Colonic mucosa (tissue), 4 donors: ENCODE results near the gene OR52D1. TPM values are rescaled to one million over a fixed set of nuclear protein-coding genes. Genes with fewer than 3 reads are reported as not detected.

Experiments used
- DNase-seq: peaks from one replicate; pipeline ENCODE4 v3.0.0-alpha.2; 2020
- H3K27ac ChIP-seq: fragments of 200-600 bp; one replicate; pipeline ENCODE4 v1.8.0; 2021
- H3K27me3 ChIP-seq: fragments of 200-600 bp; one replicate; pipeline ENCODE4 v1.8.0; 2021
- H3K36me3 ChIP-seq: fragments of 200-600 bp; one replicate; pipeline ENCODE4 v1.8.0; 2021
- H3K4me1 ChIP-seq: fragments of 200-600 bp; one replicate; pipeline ENCODE4 v1.8.0; 2021; ENCODE audit warnings: mild to moderate bottlenecking
- H3K4me3 ChIP-seq: fragments of 200-600 bp; one replicate; pipeline ENCODE4 v1.8.0; 2021
- H3K9ac ChIP-seq, 2 donors: one replicate each; pipeline ENCODE4 v1.7.0; 2013; ENCODE audit warnings: control low read depth in 2 of 2, low read depth in 2 of 2, low read length in 2 of 2
- H3K9me3 ChIP-seq: fragments of 200-600 bp; one replicate; pipeline ENCODE4 v1.8.0; 2021
- intact Hi-C: fragments of 100-400 bp; cut with DNase I; formaldehyde crosslinking; loops from one replicate; pipeline ENCODE4 v1.14.1; 2022
- total RNA-seq, 2 donors: library from RNA; stranded (reverse); fragmentation: NEBNext Ultra II Directional in 1 of 2; extraction: Animal tissue kit (Norgen Biotek cat#: 25700) in 1 of 2; gene quantifications; one replicate each; pipeline ENCODE4 v1.2.1, GENCODE V29; 2021
- TF ChIP-seq, protein P1 (sequence below): fragments of 200-600 bp; IDR thresholded peaks from one replicate; pipeline ENCODE4 v1.8.0; 2022; ENCODE audit warnings: antibody characterized with exemption, mild to moderate bottlenecking
- donor health status: healthy.
- donor health status: DM: no; HTN: no; CAD: no.
- donor health status: DM: no; HTN: no; CAD: no.

Gene OR52D1
- total RNA-seq, 2 donors from 2014 or later: not detected

GRCh38 chr11:5460983-5461621 lies 27.4 kb upstream of the OR52D1 start:
- Histone ChIP-seq H3K27ac (no peak overlapping the region), H3K36me3 (no peaks in the 10 kb centered on the region), H3K9me3 (no peaks in the 10 kb centered on the region), H3K27me3 (no peaks in the 10 kb centered on the region), H3K4me1 (no peaks in the 10 kb centered on the region), H3K4me3 (no peak overlapping the region), H3K9ac (no peak overlapping the region)
- DNase-seq: no peak
- TF ChIP-seq, protein P1, sequence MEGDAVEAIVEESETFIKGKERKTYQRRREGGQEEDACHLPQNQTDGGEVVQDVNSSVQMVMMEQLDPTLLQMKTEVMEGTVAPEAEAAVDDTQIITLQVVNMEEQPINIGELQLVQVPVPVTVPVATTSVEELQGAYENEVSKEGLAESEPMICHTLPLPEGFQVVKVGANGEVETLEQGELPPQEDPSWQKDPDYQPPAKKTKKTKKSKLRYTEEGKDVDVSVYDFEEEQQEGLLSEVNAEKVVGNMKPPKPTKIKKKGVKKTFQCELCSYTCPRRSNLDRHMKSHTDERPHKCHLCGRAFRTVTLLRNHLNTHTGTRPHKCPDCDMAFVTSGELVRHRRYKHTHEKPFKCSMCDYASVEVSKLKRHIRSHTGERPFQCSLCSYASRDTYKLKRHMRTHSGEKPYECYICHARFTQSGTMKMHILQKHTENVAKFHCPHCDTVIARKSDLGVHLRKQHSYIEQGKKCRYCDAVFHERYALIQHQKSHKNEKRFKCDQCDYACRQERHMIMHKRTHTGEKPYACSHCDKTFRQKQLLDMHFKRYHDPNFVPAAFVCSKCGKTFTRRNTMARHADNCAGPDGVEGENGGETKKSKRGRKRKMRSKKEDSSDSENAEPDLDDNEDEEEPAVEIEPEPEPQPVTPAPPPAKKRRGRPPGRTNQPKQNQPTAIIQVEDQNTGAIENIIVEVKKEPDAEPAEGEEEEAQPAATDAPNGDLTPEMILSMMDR: no peak
- intact Hi-C loops: no loop called here

GRCh38 chr11:5467527-5467926 lies 21.0 kb upstream of the OR52D1 start:
- Histone ChIP-seq H3K9me3 (no peaks in the 10 kb centered on the region), H3K36me3 (no peaks in the 10 kb centered on the region), H3K27me3 (no peaks in the 10 kb centered on the region), H3K9ac (no peak overlapping the region), H3K27ac (no peak overlapping the region), H3K4me1 (no peaks in the 10 kb centered on the region), H3K4me3 (no peak overlapping the region)
- DNase-seq: no peak
- intact Hi-C loops: no loop called here
- TF ChIP-seq, protein P1: no peak

- H3K27ac ChIP-seq: no peak overlapping the region
- no peaks in the 10 kb centered on the region for H3K4me1 ChIP-seq
- H3K9me3 ChIP-seq: no peaks in the 10 kb centered on the region
- TF ChIP-seq, protein P1: no peak
- H3K4me3 ChIP-seq: no peak overlapping the region
- DNase-seq: no peak
- intact Hi-C loops: no loop called here
- no peaks in the 10 kb centered on the region for H3K36me3 ChIP-seq
- no peak overlapping the region for H3K9ac ChIP-seq
- H3K27me3 ChIP-seq: no peaks in the 10 kb centered on the region
Observed at GRCh38 chr11:5473921-5474320, 14.6 kb upstream of the OR52D1 start.

DNA sequence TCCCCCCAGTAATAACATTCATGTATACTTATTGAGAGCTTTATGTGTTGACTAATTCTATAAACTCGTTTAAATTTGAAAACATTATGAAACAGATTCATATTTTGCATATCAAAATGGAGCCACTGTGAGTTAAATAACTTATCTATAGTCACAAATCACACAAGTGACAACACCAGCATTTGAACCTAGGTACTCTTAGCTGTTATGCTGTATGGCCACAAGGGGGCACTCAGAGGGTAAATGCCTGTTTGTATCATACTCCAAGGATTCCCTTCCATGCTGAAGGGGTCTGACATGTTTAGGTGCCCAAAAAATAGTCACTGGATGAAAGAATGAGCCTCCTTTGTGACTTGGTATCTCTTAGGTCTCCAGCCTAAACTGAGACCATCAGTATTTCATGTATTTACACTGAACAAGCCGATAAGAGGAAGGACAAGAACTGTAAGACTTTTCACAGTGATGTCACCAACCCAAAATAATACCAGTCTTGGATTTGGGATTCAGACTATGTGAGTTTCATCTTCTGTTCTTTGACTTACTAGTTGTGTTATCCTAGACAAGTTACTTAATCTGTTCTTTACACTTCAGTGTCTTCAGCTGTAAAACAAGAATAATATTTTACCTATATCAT lies 12.2 kb upstream of the OR52D1 start:
- H3K27me3 ChIP-seq: no peaks in the 10 kb centered on the region
- no peak overlapping the region for H3K4me3 ChIP-seq
- H3K4me1 ChIP-seq: no peaks in the 10 kb centered on the region
- no peak overlapping the region for H3K27ac ChIP-seq
- H3K9me3 ChIP-seq: no peaks in the 10 kb centered on the region
- H3K36me3 ChIP-seq: no peaks in the 10 kb centered on the region
- no peak overlapping the region for H3K9ac ChIP-seq
- peak; percentile 34 for DNase-seq
- TF ChIP-seq, protein P1: peak; percentile 62
- intact Hi-C loops: loop anchor here (2.0 kb wide), 1 partner anchor 332 kb away; the partner anchor contains the start of gene OR52N2

DNA sequence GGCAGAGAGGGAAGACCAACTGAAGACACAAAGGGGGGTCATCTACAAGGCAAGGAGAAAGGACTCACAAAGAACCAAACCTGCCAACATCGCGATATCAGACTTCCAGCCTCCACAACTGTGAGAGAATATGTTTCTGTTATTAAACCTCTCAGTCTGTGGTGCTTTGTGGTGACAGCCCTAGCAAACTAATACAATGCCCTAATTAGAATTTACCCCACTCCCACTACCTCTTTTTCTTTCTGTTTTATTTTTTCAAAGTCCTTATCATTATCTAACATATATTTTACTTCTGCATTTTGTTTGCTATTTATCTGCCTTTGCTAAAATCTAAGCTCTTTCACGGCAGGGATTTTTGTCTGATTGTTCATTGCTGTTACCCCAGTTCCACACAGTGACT lies 2.5 kb upstream of the OR52D1 start:
- TF ChIP-seq, protein P1: no peak
- DNase-seq: no peak
- Histone ChIP-seq H3K9me3 (no peaks in the 10 kb centered on the region), H3K27me3 (no peaks in the 10 kb centered on the region), H3K4me1 (no peaks in the 10 kb centered on the region), H3K9ac (no peak overlapping the region), H3K36me3 (no peaks in the 10 kb centered on the region), H3K4me3 (no peak overlapping the region), H3K27ac (no peak overlapping the region)
- intact Hi-C loops: no loop called here
